DMS153 treated with DMSO at 0.1 percent for 48 hours (cell line): ENCODE results near the gene FAM3C.
"Not testable (repeated sequence)": the region's sequence is repeated elsewhere in the genome, so short reads cannot be mapped to it uniquely, and the experiment has no call there.

Experiments used
- DNase-seq: peaks from one replicate; lab custom pipeline; 2025; ENCODE audit not compliant: unreplicated experiment; lab: John Stamatoyannopoulos, UW

Gene FAM3C

GRCh38 chr7:121331574-121331973 is 64.5 kb downstream of the FAM3C start:
- DNase-seq = no peak

GRCh38 chr7:121331048-121331447 is 65.1 kb downstream of the FAM3C start:
- no peak for DNase-seq

- no peak for DNase-seq
Observed at GRCh38 chr7:121330053-121330833, 65.9 kb downstream of the FAM3C start.

- DNase-seq = peak; percentile 66
Observed at GRCh38 chr7:121329191-121330052, 66.7 kb downstream of the FAM3C start.

- no peak for DNase-seq
Observed at GRCh38 chr7:121328508-121329190, 67.5 kb downstream of the FAM3C start, which contains the start of gene WNT16. WNT16 (plus strand) TSS chr7:121329000; CDS start chr7:121329293, 293 bp downstream.

GRCh38 chr7:121327671-121328070 is 68.4 kb downstream of the FAM3C start:
- DNase-seq = no peak

GRCh38 chr7:121323515-121324302 is 72.4 kb downstream of the FAM3C start:
- no peak for DNase-seq

GRCh38 chr7:121322460-121322859 is 73.6 kb downstream of the FAM3C start:
- no peak for DNase-seq

GRCh38 chr7:121315170-121315569 is 80.9 kb downstream of the FAM3C start:
- DNase-seq = not testable (repeated sequence)

- peak; percentile 92 for DNase-seq
Observed at GRCh38 chr7:121313793-121314676, 82.1 kb downstream of the FAM3C start.

- no peak for DNase-seq
Observed at GRCh38 chr7:121313220-121313792, 82.8 kb downstream of the FAM3C start.

GRCh38 chr7:121307021-121307574 is 89.0 kb downstream of the FAM3C start:
- no peak for DNase-seq

- DNase-seq = no peak
Observed at GRCh38 chr7:121306565-121306964, 89.5 kb downstream of the FAM3C start.

GRCh38 chr7:121305109-121305508 is 91.0 kb downstream of the FAM3C start:
- DNase-seq = no peak

- no peak for DNase-seq
Observed at GRCh38 chr7:121304102-121304658, 91.9 kb downstream of the FAM3C start.

- no peak for DNase-seq
Observed at GRCh38 chr7:121303422-121304101, 92.5 kb downstream of the FAM3C start.

GRCh38 chr7:121302214-121302745 is 93.8 kb downstream of the FAM3C start:
- no peak for DNase-seq
